ENCODE results near the gene MYH7B.

GRCh38 chr20:34952671-34953070 lies 3.0 kb upstream of the MYH7B start:
- TF ChIP-seq CTCF (conservative IDR thresholded peaks at IDR 0.05; ENCODE audit: low read depth, low read length): no peak
- no peak for TF ChIP-seq EZH2 (IDR thresholded peaks at IDR 0.05; ENCODE audit: borderline replicate concordance, low read depth, low read length, poor library complexity, severe bottlenecking)
